HG02759 (cell line): ENCODE results near the gene CELF3.
"Not testable (repeated sequence)": the region's sequence is repeated elsewhere in the genome, so short reads cannot be mapped to it uniquely, and the experiment has no call there.

Experiments used
- ATAC-seq: cut with Tn5 transposase; IDR thresholded peaks from one replicate; pipeline ENCODE4 v1.9.1; 2021; ENCODE audit warnings: mild to moderate bottlenecking, moderate library complexity; ENCODE audit not compliant: unreplicated experiment

The CELF3 gene

DNA sequence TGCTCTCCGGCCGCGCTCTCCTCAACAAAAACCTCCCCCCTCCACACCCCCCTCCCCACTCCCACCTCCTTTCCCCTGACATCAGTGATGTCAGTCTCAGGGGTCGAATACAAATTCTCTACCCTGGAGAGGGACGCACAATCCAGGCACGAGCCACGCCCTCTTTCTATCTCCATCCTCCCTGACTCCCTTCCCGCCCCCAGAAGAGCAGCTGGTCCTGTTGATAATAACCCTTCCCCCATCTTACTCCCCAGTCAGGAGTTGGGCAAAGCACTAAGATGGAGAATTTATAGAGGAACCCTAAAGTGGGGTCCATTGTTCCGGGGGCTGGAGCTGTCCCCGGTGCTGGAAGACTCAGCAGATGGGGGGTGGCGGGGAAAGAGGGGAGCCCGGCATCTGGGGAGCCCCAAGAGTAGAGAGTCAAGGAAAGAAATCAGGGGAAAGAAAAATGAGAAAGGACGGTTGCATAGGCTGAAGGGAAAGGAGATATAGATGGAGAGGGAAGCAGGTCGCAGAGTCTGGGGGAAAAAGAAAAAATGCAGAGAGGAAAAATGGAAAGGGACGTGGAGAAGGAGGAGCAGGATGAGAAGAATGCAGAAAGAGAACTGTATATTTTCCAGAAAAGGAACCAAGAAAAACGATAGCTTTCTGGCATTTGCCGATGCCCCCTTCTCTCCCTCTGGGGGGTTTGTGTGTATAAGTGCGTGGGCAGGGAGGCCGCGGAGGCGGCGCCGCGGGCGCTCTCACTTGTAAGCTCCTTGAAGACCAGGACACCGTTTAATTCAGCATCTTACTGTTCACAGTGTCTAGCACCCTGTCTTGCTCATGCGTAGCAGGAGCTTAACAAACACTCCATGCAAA lies at the start of gene CELF3:
Gene CELF3, minus strand, starts transcription at position 33 of the 861 bp plus-strand sequence. CDS start 783 bp downstream, outside the sequence.
- ATAC-seq, result no peak

- no peak for ATAC-seq
Observed at GRCh38 chr1:151763990-151764389, 47.4 kb upstream of the CELF3 start.

DNA sequence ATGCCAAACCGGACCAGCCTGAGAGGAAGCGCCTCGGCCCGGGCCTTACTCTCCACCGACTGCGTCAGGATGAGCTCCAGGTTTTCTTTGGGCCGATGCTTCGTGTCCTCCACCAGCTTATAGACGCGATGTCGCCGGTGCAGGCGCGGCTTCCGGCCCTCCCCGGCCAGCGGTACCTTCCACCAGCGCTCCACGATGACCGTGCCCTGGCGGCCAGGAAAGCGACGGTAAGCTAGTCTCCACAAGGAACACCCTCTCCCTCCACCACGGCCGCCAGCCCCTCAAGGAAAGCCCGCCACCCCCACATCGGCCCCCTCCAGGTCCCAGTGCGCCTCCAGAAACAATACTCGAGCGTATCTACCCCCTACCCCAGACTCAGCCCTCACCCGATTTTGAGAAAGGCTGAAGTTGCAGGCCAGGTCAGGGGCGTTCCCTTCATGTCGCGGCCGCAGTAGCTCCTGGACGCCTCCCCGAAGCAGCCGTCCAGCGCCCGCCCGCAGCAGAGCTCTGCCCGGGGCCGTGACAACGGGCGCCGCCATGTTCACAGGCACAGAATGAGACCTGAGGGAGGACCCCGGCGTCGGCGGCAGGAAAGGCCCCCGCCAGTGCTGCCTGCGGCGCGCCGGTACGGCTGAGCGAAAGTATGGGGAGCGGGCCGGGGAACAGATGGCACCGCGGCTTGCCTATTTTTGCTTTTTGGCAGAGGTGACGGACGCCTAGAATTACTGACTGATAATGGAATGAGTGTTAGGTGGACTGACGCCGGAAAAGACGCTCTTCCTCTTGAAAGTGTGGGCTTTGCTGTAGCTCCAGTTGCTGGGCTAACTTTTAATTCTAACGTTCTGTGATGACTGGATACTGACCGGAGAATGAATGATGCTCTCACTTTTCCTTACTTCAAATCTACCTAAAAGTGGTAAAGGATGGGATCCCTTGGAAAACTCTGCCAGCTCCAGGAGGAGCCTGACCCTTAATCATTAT lies 46.6 kb upstream of the CELF3 start, which contains the start of gene MRPL9:
Gene MRPL9, minus strand, starts transcription at position 556 of the 981 bp plus-strand sequence. Its CDS starts 17 bp downstream, at position 539.
- peak; percentile 98 for ATAC-seq

DNA sequence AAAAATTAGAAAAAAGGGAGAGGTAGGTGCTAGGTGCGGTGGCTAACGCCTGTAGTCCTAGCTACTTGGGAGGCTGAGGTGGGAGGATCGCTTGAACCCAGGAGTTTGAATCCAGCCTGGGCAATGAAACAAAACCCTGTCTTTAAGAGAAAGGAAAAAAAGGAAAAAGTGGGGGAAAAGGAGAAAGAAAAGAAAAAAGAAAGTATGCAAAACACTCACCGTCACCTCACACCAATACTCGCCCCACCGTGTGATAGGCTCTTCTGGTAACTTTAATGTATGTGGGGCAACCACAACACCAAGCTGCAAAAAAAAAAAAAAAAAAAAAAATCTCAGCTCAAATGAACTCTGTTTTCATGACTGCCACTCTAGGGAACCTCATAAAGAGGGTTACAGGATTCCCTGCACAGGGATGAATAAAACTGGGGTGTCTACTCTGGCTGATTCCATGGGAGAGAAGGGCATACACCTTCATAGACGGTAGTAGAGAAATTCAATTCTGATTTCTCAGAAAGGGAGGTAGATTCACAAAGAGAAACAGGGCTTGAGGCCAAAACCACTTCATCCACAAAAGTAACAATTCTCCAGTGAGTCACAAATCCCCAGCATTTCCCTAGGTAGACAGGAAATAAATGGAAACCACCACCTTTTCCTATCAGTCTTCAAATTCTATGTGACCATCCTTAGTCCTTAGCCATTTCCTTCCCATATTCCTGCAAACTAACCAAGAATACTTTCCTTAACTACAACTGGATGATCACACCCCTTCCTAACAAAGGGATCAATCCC lies 44.2 kb upstream of the CELF3 start:
- no peak for ATAC-seq

GRCh38 chr1:151759241-151759640 lies 42.6 kb upstream of the CELF3 start:
- no peak for ATAC-seq

GRCh38 chr1:151756291-151756690 lies 39.7 kb upstream of the CELF3 start:
- ATAC-seq, result no peak

DNA sequence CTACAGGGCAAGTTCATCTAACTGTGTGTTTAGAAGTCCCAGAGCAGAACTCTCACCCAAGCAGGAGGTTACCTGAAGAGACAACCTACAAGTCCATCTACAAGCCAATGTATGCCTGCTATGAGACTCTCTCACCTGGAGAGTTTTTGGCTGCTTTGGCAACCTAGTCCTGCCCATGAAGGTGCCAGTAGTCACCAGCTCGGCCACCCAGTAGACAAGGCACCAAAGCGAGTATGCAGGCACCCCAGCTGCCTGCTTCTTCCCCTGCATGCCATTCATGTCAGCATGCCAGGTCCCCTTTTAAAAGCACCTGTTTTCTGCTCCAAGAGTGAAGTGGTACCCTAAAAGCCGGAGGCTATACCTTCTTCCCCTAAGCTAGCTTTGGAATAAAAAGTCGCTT lies 24.9 kb upstream of the CELF3 start:
- ATAC-seq, result no peak

DNA sequence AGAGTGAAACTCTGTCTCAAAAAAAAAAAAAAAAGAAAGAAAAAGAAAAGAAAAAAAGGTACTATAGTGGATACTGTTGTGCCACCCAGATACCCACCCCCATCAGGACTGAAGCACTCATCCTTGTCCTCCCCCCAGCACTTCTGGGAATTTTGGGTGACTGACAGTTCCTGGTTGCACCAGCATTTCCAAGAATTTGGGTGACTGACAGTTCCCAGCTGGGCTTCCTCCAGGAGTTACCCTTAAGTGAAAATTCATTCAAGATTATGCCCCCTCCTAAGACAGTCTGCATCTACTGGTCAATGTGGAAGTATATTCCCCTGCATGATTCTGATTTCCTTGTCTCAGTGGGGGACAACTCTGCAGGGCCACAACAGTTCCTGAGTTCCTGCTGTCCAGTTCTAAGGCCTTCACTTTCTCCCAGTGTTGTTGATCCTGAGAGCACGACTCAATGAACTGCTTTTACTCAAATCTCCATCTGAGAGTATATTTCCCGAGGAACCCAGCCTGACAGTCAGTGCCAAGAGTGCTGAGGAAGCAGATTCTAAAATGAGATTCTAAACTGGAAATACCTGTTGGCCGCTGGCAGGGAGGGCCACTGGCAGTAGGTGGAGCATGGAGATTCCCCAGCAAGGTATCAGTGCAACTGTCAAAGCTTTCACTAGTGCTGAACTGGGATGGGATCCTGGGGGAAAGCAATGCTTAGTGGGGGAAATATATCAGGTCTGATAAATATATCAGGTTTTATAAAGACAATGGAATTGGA lies 23.2 kb upstream of the CELF3 start:
- ATAC-seq, result no peak

GRCh38 chr1:151737479-151737878 lies 20.9 kb upstream of the CELF3 start:
- no peak for ATAC-seq

GRCh38 chr1:151737026-151737425 lies 20.4 kb upstream of the CELF3 start:
- no peak for ATAC-seq

DNA sequence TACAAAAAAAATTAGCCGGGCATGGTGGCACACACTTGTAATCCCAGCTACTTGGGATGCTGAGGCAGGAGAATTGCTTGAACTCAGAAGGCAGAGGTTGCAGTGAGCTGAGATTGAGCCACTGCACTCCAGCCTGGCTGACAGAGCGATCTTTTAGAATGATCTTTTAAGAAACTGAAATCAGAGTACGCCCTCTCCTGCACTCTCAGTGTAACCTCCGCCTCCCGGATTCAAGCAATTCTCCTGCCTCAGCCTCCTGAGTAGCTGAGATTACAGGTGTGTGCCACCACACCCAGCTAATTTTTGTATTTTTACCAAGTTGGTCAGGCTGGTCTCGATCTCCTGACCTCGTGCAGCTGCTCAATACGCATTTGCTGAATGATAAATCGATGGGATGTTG lies 17.4 kb upstream of the CELF3 start:
- not testable (repeated sequence) for ATAC-seq

GRCh38 chr1:151733126-151733525 lies 16.5 kb upstream of the CELF3 start:
- no peak for ATAC-seq

- ATAC-seq, result no peak
Observed at GRCh38 chr1:151729966-151730291, 13.3 kb upstream of the CELF3 start.

DNA sequence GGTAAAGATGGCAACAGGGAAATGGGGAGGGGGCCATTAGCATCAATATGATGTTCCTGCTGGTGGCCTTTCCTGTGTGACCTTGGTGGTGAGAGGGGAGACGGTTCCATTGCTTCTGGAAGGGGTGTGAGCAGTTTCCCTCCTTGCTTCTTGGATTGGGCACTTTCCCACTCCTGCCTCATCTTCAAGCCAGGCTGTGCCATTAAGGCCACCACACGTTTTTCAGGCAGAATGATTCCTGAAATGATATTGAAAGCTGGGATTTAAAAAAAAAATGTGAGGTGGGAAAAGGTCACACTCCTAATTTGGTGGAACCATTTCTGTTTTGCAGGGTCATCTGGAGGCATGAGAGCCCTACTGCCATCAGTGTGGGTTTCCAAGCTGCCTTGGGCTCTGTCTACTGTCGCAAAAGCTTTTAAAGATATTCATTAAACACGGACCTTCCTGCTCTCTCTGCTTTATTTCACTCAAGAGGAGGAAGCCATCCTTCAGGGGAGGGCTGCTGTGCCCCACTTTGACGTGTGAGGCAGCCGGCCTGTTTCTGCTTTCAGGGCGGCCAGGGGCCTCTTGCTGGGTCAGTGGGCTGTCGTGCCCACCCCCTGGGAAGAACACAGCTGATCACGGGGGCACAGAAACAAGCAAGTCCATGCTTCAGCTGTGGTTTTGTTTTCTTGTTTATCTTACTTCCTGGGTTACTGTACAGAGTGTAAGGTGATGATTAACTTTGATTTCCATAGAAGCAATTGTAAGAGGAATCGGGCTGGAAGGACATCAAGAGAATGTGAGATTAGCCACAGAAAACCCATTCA lies 12.8 kb upstream of the CELF3 start:
- ATAC-seq, result no peak

DNA sequence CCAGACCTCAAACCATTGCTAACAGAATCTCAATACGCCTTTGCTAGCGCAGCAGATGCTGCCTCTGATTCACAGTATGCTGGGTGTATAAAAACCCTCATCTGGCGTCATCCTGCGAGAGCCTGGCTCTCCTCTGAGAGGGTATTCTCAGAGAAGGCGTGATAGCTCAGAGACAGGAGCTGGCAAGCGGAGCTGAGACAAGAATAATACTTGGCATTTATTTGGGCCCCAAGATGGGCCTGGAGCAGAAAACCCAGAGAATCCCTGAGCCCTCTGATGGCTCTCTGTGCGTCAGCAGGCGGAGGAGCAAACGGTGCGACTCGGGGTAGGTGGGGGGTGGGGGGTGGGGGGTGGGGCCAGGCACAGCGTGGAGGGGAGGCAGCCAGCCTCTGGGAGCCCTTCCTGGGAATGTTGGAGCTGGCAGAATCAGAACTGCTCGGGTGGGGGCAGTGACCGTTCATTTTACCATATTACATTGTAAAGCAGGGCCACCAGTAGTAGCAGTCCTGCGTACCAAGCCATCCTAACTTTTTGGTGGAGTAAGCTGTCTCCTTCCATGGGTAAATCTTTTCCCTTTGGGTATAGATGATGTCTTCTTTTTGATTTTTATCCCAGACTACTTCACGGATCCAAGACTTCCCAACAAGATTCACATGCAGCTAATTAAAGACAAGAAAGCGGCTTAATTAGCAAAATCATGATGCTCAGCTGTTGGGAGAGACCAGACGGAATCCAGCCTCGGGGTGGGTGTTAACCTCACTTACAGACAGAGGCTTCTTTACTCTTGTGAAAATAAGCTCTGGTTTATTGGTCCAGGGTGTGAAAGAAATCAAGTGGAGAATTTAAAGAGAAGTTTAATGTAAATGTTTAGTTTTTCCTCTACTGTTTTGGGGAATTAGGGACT lies 11.8 kb upstream of the CELF3 start:
- ATAC-seq, result no peak

- ATAC-seq, result no peak
Observed at GRCh38 chr1:151723726-151724370, 7.2 kb upstream of the CELF3 start.

- ATAC-seq, result no peak
Observed at GRCh38 chr1:151721788-151722510, 5.3 kb upstream of the CELF3 start.
